Panc1 (cell line): Measurements from ENCODE around the gene KIZ. TPM values are rescaled to one million over a fixed set of nuclear protein-coding genes. Genes with fewer than 3 reads are reported as not detected.

ENCODE experiments used
- ATAC-seq: fragments of 200-7000 bp; cut with Tn5 transposase; 2 replicates; pipeline ENCODE4 v1.9.1; 2020; ENCODE audit warnings: mild to moderate bottlenecking, moderate library complexity
- BruUV-seq: library from RNA; stranded (reverse); fragments of 400-500 nt; replicated peaks from 2 replicates; lab custom pipeline; 2021; lab: Mats Ljungman, UMichigan
- CTCF ChIA-PET: fragments of 300-600 bp; sonication (Branson Sonifier 250); formaldehyde crosslinking; loops from one replicate; lab custom pipeline; 2022; ENCODE audit warnings: antibody characterized with exemption; lab: Charles Lee
- POLR2A ChIA-PET: fragments of 300-600 bp; sonication (Branson Sonifier 250); formaldehyde crosslinking; loops from one replicate; lab custom pipeline; 2022; ENCODE audit warnings: antibody characterized with exemption; lab: Charles Lee
- DNase-seq: peaks from one replicate; pipeline ENCODE4 v3.0.0-alpha.2; 2010; ENCODE audit warnings: low read depth, low spot score
- H3K27ac ChIP-seq: 2 replicates; pipeline ENCODE4 v1.5.1; 2011; ENCODE audit warnings: mild to moderate bottlenecking, low read length, inconsistent platforms
- H3K27me3 ChIP-seq: fragments of 200-500 bp; sonication (Bioruptor generic); 2 replicates; pipeline ENCODE4 v1.6.0; 2014; ENCODE audit warnings: low read length, inconsistent platforms; ENCODE audit not compliant: control insufficient read depth, insufficient read depth
- H3K36me3 ChIP-seq: fragments of 200-500 bp; sonication (Bioruptor generic); 2 replicates; pipeline ENCODE4 v1.5.1; 2014; ENCODE audit warnings: inconsistent platforms, mild to moderate bottlenecking, low read length, moderate library complexity; ENCODE audit not compliant: control insufficient read depth, insufficient read depth
- H3K4me1 ChIP-seq: 2 replicates; pipeline ENCODE4 v1.5.1; 2011; ENCODE audit warnings: inconsistent platforms, mild to moderate bottlenecking, low read length, moderate library complexity; ENCODE audit not compliant: control insufficient read depth, insufficient read depth
- H3K4me3 ChIP-seq, 2 experiments: 2 replicates each; pipeline ENCODE4 v1.5.1; 2011 to 2012; ENCODE audit warnings: low read depth in 2 of 2, low read length in 2 of 2, mild to moderate bottlenecking in 2 of 2, inconsistent platforms in 1 of 2, moderate library complexity in 1 of 2
- H3K9me3 ChIP-seq: fragments of 200-500 bp; sonication (Bioruptor generic); 2 replicates; pipeline ENCODE4 v1.5.1; 2014; ENCODE audit warnings: low read depth, mild to moderate bottlenecking, inconsistent platforms, low read length, moderate library complexity; ENCODE audit not compliant: control insufficient read depth, insufficient read depth
- POLR2AphosphoS5 ChIP-seq: IDR thresholded peaks from 2 replicates; pipeline ENCODE4 v1.6.1; 2012; ENCODE audit warnings: mild to moderate bottlenecking, low read depth, low read length, moderate library complexity
- REST ChIP-seq, 2 experiments: IDR thresholded peaks; 2 replicates each; pipeline ENCODE4 v1.6.1; 2011 to 2012; ENCODE audit warnings: low read depth in 2 of 2, control low read depth in 1 of 2, low read length in 1 of 2, mild to moderate bottlenecking in 1 of 2, moderate library complexity in 1 of 2; ENCODE audit not compliant: insufficient read depth in 1 of 2
- SIN3A ChIP-seq: IDR thresholded peaks from 2 replicates; pipeline ENCODE4 v1.6.1; 2012; ENCODE audit warnings: low read depth, mild to moderate bottlenecking, low read length, moderate library complexity, borderline replicate concordance; ENCODE audit not compliant: insufficient read depth
- TCF7L2 ChIP-seq: IDR thresholded peaks from 2 replicates; pipeline ENCODE4 v1.6.1; 2011; ENCODE audit warnings: mild to moderate bottlenecking, low read depth, low read length, inconsistent platforms
- in situ Hi-C: cut with HindIII; loops from 2 replicates; pipeline ENCODE4 v1.10.0; 2016; ENCODE audit warnings: low sequenced_read_pairs, low pct_unique_long_range_greater_than_20kb
- intact Hi-C: fragments of 100-400 bp; cut with micrococcal nuclease; formaldehyde crosslinking; loops from one replicate; pipeline ENCODE4 v1.10.0; 2022; ENCODE audit not compliant: unreplicated experiment
- total RNA-seq: library from RNA; stranded (reverse); gene quantifications from one replicate; pipeline ENCODE4 v1.2.1, GENCODE V29; 2021; ENCODE audit not compliant: unreplicated experiment
- TF ChIP-seq, protein P1 (sequence below): fragments of 450-650 bp; IDR thresholded peaks from 2 replicates; pipeline ENCODE4 v1.5.1; 2017; ENCODE audit warnings: mild to moderate bottlenecking

KIZ gene
- total RNA-seq, 1 experiment from 2014 or later, result 6.5 TPM

GRCh38 chr20:21161926-21162325 lies 36.0 kb downstream of the KIZ start:
- no peak for TF ChIP-seq TCF7L2
- TF ChIP-seq, protein P1, sequence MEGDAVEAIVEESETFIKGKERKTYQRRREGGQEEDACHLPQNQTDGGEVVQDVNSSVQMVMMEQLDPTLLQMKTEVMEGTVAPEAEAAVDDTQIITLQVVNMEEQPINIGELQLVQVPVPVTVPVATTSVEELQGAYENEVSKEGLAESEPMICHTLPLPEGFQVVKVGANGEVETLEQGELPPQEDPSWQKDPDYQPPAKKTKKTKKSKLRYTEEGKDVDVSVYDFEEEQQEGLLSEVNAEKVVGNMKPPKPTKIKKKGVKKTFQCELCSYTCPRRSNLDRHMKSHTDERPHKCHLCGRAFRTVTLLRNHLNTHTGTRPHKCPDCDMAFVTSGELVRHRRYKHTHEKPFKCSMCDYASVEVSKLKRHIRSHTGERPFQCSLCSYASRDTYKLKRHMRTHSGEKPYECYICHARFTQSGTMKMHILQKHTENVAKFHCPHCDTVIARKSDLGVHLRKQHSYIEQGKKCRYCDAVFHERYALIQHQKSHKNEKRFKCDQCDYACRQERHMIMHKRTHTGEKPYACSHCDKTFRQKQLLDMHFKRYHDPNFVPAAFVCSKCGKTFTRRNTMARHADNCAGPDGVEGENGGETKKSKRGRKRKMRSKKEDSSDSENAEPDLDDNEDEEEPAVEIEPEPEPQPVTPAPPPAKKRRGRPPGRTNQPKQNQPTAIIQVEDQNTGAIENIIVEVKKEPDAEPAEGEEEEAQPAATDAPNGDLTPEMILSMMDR, result no peak
- TF ChIP-seq SIN3A, result no peak
- no peak for TF ChIP-seq POLR2AphosphoS5
- TF ChIP-seq REST (IDR thresholded peaks at IDR 0.05; ENCODE audit: insufficient read depth in 1 of 2, low read depth in 2 of 2, low read length in 1 of 2), result no peak
- H3K4me3 ChIP-seq, result no peak overlapping the region
- H3K27me3 ChIP-seq, result no peaks in the 10 kb centered on the region
- DNase-seq, result no peak
- no peaks in the 10 kb centered on the region for H3K36me3 ChIP-seq
- no peaks in the 10 kb centered on the region for H3K9me3 ChIP-seq
- POLR2A ChIA-PET, result no interaction called here
- no peaks in the 10 kb centered on the region; the same call in 1 of the 2 replicates for H3K4me1 ChIP-seq
- intact Hi-C loops, result no loop called here
- CTCF ChIA-PET, result no interaction called here
- in situ Hi-C loops, result no loop called here
- ATAC-seq, result no peak
- TSS peak; percentile 63 for BruUV-seq
- H3K27ac ChIP-seq, result no peak overlapping the region

DNA sequence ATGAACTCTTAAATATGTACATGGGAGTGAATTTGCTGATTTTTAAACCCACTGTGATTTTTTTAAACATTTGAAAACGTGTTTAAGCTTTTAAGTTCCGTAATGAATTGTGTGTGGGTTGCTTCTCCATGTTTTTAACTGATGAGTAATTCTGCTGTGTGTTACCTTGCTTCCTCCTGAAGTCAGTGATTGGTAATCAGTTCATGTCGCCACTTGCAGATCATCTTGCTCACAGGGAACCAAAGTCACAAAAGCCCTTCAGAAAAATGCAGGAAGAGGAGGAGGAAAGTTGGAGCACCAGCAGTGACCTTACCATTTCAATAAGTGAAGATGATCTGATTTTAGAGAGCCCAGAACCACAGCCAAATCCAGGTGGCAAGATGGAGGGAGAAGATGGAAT lies 36.7 kb downstream of the KIZ start:
- no peak for ATAC-seq
- POLR2A ChIA-PET, result no interaction called here
- Histone ChIP-seq H3K27me3 (no peaks in the 10 kb centered on the region), H3K9me3 (no peaks in the 10 kb centered on the region), H3K36me3 (no peaks in the 10 kb centered on the region), H3K27ac (no peak overlapping the region), H3K4me3 (no peak overlapping the region), H3K4me1 (no peaks in the 10 kb centered on the region)
- intact Hi-C loops (no loop called here), in situ Hi-C loops (no loop called here)
- no peak for TF ChIP-seq REST (IDR thresholded peaks at IDR 0.05; ENCODE audit: insufficient read depth in 1 of 2, low read depth in 2 of 2, low read length in 1 of 2)
- TF ChIP-seq, protein P1, result no peak
- TF ChIP-seq SIN3A, result no peak
- no peak for TF ChIP-seq POLR2AphosphoS5
- no peak for TF ChIP-seq TCF7L2
- CTCF ChIA-PET, result no interaction called here
- DNase-seq, result no peak
- no TSS peak for BruUV-seq
